Peyer's patch (tissue), 4 donors: ENCODE results near the gene MRGPRD.

Experiments used
- POLR2A ChIP-seq, 2 donors: fragments of 450-650 bp; IDR thresholded peaks; one replicate each; pipeline ENCODE4 v1.5.1; 2017; ENCODE audit warnings: antibody characterized with exemption in 2 of 2, mild to moderate bottlenecking in 2 of 2, moderate library complexity in 2 of 2
- TF ChIP-seq, protein P1 (sequence below), 6 experiments: fragments of 450-650 bp in 4 of 6; fragments of 200-600 bp in 2 of 6; sonication (generic) in 1 of 6; IDR thresholded peaks; one replicate each; pipeline ENCODE4 v1.5.1; 2017 to 2019; ENCODE audit warnings: antibody characterized with exemption in 6 of 6, mild to moderate bottlenecking in 3 of 6, moderate library complexity in 1 of 6

DNA sequence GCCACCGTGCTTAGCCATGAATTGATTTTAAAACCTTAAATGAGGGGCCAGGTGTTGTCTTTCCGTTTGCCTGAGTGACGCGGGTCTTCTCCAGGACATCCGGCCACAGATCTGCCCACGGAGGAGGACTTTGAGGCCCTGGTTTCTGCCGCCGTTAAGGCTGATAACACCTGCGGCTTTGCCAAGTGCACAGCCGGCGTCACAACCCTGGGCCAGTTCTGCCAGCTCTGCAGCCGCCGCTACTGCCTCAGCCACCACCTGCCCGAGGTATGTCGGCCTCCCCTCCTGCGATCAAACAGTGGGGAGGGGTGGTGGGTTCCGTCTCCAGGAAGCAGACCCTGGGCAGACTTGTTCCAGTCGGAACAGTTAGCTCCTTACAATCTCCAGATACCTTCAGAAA, 42.7 kb downstream of the MRGPRD start:
- TF ChIP-seq, protein P1, sequence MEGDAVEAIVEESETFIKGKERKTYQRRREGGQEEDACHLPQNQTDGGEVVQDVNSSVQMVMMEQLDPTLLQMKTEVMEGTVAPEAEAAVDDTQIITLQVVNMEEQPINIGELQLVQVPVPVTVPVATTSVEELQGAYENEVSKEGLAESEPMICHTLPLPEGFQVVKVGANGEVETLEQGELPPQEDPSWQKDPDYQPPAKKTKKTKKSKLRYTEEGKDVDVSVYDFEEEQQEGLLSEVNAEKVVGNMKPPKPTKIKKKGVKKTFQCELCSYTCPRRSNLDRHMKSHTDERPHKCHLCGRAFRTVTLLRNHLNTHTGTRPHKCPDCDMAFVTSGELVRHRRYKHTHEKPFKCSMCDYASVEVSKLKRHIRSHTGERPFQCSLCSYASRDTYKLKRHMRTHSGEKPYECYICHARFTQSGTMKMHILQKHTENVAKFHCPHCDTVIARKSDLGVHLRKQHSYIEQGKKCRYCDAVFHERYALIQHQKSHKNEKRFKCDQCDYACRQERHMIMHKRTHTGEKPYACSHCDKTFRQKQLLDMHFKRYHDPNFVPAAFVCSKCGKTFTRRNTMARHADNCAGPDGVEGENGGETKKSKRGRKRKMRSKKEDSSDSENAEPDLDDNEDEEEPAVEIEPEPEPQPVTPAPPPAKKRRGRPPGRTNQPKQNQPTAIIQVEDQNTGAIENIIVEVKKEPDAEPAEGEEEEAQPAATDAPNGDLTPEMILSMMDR (IDR thresholded peaks at IDR 0.05) = no peak
- no peak for TF ChIP-seq POLR2A (IDR thresholded peaks at IDR 0.05)
